ENCODE measurements around the gene SP140L. TPM values are rescaled to one million over a fixed set of nuclear protein-coding genes. Genes with fewer than 3 reads are reported as not detected.

Gene SP140L
- total RNA-seq, 1 donor from 2014 or later: 3.4 TPM

DNA sequence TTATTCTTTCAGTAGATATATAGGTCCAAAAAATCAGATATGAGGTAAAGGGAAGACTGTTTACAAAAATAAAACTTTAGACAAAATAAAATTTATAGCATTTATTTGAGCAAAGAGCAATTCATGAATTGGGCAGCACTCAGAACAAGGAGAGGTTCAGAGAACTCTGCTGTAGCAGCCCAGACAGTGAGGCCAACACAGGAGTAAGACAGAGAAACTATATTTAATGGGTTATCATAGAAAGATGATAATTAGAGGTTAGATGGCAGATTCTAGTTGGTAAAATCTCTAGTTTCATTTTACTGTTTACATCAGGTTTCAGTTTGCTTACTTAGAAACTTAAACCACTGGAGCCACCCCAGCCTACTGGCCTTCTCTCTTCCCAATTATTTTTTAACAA lies 30.1 kb upstream of the SP140L start:
- Mint-ChIP-seq H3K36me3 (ENCODE audit: insufficient read depth) (no peaks in the 10 kb centered on the region), H3K27ac (peak overlapping the region; percentile 76), H3K27me3 (no peaks in the 10 kb centered on the region), H3K4me3 (ENCODE audit: low read depth) (no peak overlapping the region), H3K4me1 (ENCODE audit: low read depth) (no peaks in the 10 kb centered on the region), H3K9me3 (ENCODE audit: low read depth) (peaks cover 17% of the 10 kb centered on the region)
- DNase-seq (ENCODE audit: low spot score, unreplicated experiment): no peak
- TF ChIP-seq, protein P1, sequence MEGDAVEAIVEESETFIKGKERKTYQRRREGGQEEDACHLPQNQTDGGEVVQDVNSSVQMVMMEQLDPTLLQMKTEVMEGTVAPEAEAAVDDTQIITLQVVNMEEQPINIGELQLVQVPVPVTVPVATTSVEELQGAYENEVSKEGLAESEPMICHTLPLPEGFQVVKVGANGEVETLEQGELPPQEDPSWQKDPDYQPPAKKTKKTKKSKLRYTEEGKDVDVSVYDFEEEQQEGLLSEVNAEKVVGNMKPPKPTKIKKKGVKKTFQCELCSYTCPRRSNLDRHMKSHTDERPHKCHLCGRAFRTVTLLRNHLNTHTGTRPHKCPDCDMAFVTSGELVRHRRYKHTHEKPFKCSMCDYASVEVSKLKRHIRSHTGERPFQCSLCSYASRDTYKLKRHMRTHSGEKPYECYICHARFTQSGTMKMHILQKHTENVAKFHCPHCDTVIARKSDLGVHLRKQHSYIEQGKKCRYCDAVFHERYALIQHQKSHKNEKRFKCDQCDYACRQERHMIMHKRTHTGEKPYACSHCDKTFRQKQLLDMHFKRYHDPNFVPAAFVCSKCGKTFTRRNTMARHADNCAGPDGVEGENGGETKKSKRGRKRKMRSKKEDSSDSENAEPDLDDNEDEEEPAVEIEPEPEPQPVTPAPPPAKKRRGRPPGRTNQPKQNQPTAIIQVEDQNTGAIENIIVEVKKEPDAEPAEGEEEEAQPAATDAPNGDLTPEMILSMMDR (IDR thresholded peaks at IDR 0.05; ENCODE audit: unreplicated experiment): no peak

DNA sequence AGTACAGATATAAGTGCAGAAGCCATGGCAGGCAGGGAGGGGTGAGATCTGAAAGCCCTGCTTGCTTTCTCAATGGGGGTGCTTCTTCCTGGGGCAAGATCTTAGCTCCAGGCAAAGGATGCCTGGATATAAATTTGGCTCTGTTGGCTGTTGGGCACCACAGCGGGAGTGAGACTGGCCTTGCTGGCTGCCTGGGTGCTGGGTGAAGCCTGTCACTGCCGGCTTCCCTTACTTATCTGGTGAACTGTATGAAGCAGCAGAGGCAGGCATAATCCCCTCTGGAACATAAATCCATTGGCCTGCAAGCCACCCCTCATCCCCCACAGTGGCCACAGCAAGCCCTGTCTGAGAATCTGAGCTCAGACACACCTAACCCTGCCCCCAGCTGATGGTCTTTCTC lies 27.4 kb upstream of the SP140L start:
- peaks cover 39% of the 10 kb centered on the region for H3K9me3 Mint-ChIP-seq (ENCODE audit: low read depth)
- no peak for DNase-seq (ENCODE audit: low spot score, unreplicated experiment)

DNA sequence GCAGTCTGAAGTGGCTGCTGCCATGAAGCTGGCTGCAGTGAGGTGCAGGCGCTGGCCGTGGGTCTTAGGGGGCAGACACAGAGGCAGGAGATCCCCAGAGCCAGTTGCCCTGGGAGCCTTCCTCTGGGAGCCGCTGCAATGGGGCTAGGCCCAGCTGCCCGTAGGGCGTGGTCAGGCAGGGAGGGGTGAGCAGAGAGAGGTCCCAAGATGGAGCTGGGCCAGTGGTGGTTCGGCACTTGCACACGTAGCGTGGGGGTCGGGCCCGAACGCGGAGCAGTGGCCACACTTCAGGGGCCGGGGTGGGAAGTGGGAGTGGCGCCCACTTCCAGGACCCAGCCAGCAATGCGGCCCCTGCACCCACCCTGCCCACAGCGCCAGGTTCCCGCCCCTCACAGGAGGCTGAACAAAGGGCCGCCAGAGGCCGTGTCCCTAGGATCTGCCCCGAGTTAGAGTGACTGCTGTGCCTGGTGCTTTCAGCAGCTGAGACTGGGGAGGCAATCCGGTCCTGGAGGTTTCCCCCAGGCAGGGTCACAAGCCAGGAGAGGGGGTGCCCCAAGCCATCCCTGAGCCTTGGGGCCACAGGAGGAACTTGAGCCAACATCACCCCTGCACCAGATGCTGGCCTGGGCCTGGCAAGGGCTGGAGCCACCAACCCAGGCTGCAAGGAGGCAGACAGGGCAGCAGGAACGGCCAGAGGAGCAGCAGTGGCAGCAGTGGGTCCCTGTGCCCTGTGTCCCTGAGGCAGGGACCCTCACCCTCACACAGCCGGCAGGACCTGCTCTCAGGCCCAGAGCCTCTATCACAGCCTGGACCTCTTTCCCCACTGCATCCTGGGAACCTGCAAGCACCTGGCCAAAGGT lies 21.3 kb upstream of the SP140L start:
- H3K36me3 Mint-ChIP-seq (ENCODE audit: insufficient read depth): no peaks in the 10 kb centered on the region
- peaks cover 32% of the 10 kb centered on the region for H3K9me3 Mint-ChIP-seq (ENCODE audit: low read depth)
- H3K4me3 Mint-ChIP-seq (ENCODE audit: low read depth): no peak overlapping the region
- TF ChIP-seq, protein P1 (IDR thresholded peaks at IDR 0.05; ENCODE audit: unreplicated experiment): no peak
- no peaks in the 10 kb centered on the region for H3K27me3 Mint-ChIP-seq
- no peak overlapping the region for H3K27ac Mint-ChIP-seq
- H3K4me1 Mint-ChIP-seq (ENCODE audit: low read depth): no peaks in the 10 kb centered on the region
- no peak for DNase-seq (ENCODE audit: low spot score, unreplicated experiment)

More for the DNA sequence above, 27.4 kb upstream of the SP140L start:
- no peak overlapping the region for H3K4me3 Mint-ChIP-seq (ENCODE audit: low read depth)
- TF ChIP-seq, protein P1 (IDR thresholded peaks at IDR 0.05; ENCODE audit: unreplicated experiment): no peak
- H3K27ac Mint-ChIP-seq: no peak overlapping the region
- H3K36me3 Mint-ChIP-seq (ENCODE audit: insufficient read depth): no peaks in the 10 kb centered on the region
- H3K27me3 Mint-ChIP-seq: no peaks in the 10 kb centered on the region
- no peaks in the 10 kb centered on the region for H3K4me1 Mint-ChIP-seq (ENCODE audit: low read depth)

DNA sequence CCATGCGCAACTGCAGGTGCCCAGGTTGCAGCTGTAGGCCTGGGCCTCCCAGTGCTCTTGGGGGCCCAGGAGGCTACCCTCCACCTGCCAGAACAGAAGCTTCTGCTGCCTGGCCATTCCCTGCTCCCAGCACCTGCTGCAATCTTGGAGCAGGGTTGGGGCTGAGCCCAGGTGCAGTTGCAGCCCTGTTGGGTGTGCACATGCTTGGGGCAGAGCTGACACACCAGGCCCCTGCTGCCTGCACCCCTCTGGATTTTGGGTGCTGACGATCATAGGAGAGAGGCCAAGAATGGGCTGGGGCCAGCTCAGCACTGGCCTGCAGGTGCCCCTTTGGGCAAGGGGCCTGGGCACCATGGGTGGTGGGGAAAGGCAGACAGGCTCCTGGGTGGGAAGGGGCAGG lies 20.5 kb upstream of the SP140L start:
- no peak overlapping the region for H3K4me3 Mint-ChIP-seq (ENCODE audit: low read depth)
- TF ChIP-seq, protein P1 (IDR thresholded peaks at IDR 0.05; ENCODE audit: unreplicated experiment): no peak
- H3K27me3 Mint-ChIP-seq: no peaks in the 10 kb centered on the region
- no peak overlapping the region for H3K27ac Mint-ChIP-seq
- H3K36me3 Mint-ChIP-seq (ENCODE audit: insufficient read depth): no peaks in the 10 kb centered on the region
- DNase-seq (ENCODE audit: low spot score, unreplicated experiment): no peak
- peaks cover 26% of the 10 kb centered on the region for H3K9me3 Mint-ChIP-seq (ENCODE audit: low read depth)
- H3K4me1 Mint-ChIP-seq (ENCODE audit: low read depth): no peaks in the 10 kb centered on the region

DNA sequence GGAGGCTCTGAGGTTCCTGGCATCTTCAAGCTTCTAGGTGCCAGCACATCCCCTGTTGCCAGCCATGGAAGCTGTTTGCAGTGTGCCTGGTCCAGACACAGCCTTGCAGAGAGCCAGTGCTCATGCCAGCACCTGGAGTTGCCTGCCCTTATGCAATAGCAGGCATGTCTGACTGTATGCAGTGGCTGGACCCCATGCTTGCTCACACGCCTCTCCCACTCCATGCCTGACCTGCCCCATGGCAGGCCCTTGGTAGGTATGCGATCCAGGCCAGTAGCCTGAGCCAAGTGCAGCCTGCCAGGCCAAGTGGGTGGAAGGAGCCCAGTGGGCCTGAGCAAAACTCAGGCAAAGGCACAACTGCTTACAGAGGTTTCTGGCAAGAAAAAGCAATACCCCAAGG lies 19.5 kb upstream of the SP140L start:
- H3K36me3 Mint-ChIP-seq (ENCODE audit: insufficient read depth): no peaks in the 10 kb centered on the region
- peaks cover 20% of the 10 kb centered on the region for H3K9me3 Mint-ChIP-seq (ENCODE audit: low read depth)
- no peak overlapping the region for H3K4me3 Mint-ChIP-seq (ENCODE audit: low read depth)
- no peaks in the 10 kb centered on the region for H3K4me1 Mint-ChIP-seq (ENCODE audit: low read depth)
- H3K27ac Mint-ChIP-seq: no peak overlapping the region
- no peak for DNase-seq (ENCODE audit: low spot score, unreplicated experiment)
- H3K27me3 Mint-ChIP-seq: no peaks in the 10 kb centered on the region
- TF ChIP-seq, protein P1 (IDR thresholded peaks at IDR 0.05; ENCODE audit: unreplicated experiment): no peak
